Activated CD8-positive, alpha-beta memory T cell treated with anti-CD3 and anti-CD28 coated beads, Interleukin-2, amount 50 U/mL, for 24 hours (primary cell): ENCODE measurements around the gene TEAD1.

Experiments used
- DNase-seq: peaks from one replicate; pipeline ENCODE4 v3.0.0-alpha.2; 2020; ENCODE audit errors: extremely low read depth

Gene TEAD1

DNA sequence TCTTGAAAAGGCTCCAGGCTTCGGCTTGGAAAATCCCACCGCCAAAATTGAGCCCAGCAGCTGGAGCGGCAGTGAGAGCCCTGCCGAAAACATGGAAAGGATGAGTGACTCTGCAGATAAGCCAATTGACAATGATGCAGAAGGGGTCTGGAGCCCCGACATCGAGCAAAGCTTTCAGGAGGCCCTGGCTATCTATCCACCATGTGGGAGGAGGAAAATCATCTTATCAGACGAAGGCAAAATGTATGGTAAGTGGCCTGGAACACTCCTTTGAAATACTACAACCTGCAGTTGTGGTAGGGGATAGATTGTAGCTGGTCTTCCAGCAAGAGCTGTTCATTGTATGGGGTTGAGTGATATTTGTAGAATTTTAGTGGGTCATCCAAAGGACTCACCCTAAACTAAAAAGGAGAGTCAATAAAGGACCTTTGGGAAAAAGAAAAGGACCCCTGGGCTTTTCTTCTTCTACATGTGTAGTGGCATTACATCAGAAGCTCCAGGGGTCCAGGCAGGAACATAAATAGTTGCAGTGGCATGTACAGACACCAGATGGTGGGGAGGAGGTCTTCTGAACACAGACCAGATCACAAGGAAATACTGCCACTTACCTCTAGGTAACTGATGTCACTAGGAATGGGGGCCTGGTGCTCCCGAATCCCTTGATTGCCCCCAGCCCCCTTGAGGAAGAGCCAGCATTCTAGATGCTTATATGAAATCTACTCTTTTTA, 90.1 kb downstream of the TEAD1 start:
- DNase-seq: no peak

DNA sequence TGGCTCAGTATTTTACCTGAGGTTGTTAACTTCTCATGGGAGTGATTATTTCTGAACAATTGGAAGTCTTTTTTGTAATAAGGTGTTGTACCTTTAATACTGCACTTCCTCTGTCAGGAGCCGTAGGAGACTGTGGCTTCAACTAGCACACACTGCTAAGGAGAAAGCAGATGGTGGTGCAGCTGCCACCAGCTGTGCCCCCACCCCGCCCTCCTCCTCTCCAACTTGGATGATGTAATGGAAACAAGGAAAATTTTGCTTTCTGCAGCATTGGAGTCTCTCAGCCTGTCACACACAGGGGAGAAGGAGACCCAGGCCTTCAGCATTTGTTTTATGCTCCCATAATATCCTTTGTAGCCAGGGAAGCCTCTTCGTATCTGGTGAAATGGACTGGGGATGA, 91.2 kb downstream of the TEAD1 start:
- DNase-seq: no peak

DNA sequence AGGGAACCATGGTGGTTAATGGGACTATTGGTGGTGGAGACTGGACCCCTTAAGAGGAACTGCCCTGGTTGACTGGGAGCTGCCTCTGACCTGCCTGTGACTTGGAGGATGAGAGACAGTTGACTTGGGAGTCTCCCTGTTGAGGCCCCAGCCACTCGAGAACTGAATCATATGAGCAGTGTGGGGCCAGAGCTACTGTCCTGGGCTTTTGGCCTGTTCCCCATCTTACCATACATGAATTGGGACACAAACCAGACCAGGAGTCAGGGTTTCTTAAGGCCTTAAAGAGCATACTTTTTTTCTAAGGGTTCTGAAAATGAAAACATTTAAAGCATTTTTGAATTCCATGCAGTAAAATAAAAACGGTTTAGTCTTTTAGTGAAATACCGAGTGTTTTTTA, 92.8 kb downstream of the TEAD1 start:
- DNase-seq: no peak

DNA sequence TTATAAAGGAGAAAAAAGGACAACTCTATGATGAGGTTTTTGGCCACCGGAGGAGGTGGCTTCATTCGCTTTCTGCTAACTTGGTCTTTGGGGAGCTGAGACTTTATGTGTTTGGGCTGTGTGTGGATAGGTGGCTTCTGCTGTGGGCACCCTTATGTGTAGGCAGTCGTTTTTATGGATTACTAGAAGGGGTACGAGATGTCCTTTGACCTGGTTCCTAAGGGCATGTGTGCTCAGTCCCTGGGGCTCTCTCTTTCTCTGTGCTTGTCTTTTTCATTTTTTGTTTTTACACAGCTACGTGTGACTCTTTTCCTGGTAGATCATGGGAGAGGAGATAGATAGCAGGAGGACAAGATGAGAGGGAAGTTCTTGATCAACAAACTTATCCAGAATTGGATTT, 93.4 kb downstream of the TEAD1 start:
- DNase-seq: no peak

DNA sequence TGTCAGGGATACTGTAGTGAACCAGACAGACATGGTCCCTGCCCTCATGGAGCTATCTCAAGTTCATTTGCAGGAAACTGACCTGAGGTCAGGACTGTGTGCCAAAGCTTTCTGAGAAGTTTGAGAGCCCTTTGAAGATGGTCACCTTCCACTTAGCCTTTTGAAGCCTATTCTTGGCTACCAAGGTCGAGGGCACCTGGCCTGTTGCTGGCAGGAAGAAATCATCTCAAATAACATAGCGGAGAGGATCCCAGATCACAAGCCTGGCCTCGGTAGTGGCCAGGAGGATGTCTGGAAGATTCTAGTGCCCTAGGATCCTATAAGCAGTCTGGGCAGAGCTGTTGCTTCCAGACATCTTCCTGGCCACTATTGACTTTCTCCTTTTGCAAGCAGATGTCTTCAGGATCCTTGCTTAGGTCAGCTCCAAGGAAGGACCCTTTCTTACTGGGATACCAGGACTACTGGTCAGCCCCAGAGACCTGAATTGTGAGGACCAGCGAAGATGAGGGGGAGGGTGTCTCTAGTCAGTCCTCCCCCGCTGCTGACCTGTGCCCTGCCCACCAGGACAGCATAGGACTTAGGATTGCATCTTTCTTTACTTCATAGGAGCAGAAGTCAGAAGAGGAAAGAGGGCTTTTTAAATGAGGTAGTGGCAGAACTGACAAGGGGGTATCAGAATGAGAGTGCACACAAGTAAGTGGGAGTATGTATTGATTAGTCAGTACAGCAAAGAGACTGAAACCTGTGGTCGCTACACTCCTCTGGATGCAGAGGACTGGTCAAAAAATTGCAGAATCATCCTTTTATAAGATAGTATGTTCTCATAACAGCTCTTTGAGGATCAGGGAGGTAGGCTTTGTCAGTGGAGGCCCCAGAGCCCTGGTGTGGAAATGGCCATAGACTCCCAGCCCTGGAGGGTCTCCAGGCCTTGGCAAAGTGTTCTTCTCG, 94.8 kb downstream of the TEAD1 start:
- DNase-seq: no peak

DNA sequence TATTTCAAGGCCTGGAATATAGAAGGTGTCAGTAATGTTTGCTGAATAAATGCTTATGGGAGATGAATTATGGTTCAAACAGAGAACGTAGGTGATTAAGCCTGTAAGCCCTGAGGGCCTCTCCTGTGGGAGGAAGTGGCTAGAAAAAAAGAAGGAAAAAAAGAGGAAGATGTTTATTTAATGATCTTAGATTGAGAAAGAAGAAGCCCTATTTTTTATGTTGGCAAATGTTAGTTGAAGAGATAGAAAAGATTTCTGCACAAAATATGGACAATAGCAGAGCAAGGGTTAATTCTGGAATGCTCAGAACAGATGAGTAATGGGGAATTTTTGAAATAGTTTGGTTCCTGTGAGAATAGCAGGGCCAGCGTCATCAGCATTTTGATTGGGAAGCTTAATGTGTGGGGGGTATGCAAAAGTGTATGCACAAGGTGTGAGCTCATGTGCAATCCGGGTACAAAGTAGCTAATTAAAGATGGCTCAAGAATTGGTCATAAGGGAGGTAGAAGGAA, 95.7 kb downstream of the TEAD1 start:
- no peak for DNase-seq

DNA sequence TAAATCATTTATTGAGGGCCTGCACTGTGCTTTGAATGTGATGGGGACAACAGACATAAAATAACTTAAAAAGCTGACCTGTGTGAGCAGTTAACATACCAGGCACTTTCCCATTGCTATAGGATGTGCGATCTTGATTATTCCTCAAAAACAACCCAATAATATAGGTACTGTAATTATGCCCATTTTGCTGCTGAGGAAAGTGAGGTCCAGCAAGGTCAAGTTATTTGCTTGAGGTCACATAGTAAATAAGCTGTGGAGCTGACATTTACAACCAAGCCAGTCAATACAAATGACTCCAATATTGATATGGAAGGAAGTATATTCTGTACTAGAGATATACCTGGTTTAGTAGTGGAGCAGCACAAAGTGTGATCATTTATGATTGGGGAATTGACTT, 96.2 kb downstream of the TEAD1 start:
- DNase-seq: no peak

DNA sequence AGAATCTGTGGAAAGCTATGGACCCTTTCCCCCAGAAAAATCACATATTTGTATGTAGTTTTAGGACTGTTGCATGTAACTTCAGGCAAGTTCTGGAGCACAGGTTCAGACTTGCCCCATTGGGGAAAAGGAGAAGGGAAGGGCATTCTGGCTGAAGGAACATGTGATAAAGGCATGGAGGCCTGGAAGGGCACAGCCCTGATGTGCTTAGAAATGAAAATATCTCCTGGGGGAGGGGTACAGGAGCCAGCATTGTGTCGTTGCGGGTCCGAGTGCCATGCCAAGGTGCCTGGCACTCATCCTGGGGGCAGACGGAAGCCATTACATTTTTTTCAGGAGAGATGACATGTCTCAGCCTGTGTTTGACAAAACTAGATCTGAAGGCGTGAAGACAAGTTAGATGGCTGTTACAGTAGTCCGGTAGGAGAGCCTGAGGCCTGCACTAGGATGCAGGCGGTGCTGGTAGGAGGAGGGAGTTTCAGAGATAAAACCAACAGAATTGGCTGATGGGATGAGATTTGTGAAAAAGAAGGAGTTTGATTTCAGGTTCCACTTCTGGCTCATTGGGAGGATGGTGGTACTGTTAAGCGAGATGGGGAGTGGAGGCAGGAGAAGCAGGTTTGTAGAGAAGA, 96.9 kb downstream of the TEAD1 start:
- no peak for DNase-seq

DNA sequence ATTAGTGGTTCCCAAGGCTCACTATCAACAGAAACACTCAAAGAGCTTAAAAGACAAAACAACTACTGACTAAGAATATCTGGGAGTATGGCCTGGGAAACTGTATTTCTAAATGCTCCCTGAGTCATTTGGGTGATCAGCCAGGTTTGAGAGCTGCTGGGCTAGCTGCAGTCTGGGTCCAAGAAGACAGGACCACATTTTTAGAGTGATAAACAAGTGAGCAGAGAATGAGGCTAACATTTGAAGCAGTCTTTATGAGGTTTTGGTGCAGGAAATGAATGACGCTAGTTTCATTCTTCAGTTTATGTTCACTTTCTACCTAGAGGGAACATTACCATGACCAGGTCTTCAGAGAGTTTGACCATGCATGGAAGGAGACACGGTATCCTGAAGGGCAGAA, 97.7 kb downstream of the TEAD1 start:
- DNase-seq: no peak

DNA sequence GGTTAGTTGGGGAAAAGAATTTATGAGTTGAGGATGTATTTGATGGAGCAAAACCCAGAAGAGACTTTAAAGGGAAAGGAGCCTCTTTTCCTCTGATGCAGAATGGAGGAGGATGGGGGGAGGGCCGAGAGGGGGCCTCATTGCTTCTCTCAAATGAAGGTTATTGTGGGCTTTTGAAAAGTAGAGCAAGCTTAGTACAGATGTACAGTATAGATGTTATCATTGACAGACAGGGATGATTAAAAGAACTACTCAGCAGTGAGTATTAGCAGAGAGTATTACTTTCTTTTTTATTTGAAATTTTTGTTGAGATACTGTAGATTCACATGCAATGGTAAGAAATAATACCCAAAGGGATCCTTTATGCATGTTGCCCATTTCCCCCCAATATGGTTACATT, 98.1 kb downstream of the TEAD1 start:
- no peak for DNase-seq

DNA sequence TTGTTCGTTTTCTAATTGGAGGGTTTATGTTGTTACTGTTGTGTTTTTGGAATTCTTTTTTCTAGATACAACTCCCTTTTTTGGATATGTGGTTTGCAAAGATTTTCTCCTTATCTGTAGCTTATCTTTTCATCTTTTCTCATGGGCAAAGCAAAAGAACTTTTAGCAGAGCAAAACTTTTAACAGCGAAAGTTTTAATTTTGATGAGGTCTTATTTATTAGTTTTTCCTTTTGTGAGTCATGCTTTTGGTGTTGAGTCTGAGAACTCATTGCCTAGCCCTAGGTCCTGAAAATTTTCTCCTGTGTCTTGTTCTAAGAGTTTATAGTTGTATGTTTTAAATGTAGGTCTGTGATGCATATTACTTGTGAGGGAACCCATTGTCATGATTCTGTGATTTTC, 99.4 kb downstream of the TEAD1 start:
- no peak for DNase-seq

DNA sequence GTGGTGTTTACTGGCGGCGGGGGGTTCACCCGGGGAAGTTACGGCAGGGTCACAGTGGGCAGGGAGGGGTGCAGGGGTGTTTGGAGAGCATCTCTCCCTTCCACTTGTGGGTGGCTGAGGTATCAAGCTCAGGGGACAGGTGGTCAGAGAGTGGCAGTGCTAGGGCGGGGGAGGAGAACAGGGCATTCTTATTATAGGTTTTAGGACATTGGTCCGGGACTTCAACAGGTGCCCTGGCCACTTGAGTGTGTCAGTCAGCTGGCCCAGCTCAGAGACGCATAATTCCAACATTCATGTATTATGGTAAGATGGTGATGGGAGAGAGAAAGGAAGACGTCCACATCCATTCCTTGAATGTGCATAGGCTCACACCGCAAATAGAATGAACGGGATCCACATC, 101.7 kb downstream of the TEAD1 start:
- DNase-seq: no peak

DNA sequence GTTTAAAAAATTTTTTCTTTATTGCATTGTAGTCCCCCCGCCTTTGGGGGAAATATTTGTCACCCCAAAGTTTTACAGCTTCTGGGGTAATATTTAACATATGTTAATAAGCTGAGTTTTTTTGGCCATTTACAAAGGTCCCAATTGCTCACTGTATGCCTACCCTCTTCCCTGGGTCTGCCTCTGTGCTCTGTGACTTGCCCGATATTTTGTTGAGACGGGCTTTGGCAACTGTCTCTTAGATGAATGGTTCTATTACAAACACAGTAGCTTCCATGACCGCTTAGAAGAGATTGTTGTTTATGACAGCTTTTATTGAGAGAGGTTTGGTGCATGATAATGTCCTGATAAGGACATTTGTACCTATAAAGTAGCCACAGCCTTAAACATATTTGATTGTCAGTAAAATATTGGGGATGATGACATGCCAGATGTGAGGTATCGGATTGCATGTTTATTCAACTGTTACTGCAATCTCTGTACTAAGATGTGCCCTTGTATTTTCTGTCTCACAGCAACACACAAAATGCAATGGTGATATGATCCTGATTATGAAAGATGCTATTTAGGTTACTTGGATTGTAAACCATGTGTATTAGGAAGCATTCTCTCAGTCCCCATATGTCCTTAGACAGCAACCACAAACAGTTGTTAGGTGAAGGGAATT, 103.1 kb downstream of the TEAD1 start:
- no peak for DNase-seq

DNA sequence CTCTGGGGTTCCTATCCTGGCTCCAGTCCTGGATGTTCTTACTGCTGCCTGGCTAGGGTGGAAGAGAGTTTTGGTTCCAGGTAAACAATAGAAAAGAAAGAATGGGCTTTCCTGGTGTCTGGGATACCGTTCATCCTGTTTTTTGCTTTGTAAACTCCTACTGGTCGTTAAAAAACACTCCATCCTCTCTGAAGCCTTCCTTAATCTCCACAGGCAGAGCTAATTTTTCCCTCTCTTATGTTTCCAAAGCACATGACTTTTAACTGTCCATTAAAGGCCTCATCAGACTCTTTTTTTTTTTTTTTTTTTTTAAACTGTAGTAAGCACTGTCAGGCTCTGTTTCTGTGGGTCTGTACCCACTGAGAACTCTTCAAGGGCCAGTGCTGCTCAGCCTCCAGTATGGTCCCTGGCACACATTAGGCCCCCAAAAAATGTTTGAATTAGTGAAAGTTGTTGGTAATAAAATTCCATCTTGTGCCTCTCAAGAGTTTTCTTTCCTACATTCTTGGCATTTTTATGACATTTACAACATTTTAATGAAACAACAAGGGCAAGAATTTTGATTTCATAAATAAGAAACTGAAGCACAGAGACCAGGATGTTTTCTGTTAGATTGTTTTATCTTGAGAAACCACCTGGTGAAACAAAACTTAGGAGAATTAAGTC, 104.2 kb downstream of the TEAD1 start:
- DNase-seq: no peak

DNA sequence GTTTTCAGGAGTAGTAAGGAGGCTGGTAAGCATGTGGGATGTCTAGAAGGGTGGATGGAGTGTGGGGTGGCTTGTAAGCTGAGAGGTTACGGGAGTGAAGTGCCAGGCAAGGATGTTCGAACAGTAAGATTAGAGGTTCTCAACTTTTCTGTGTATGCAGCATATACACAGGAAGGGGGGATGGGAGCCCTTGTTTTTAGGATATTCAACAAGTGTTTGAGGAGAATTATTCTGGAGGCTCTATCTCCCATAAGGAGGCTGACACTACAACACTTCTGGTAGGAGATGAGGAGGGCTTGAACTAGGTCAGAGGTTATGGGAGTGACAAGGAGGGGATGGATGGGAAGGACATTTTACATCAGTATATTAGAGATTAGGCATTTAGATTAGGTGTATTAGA, 109.5 kb downstream of the TEAD1 start:
- no peak for DNase-seq

DNA sequence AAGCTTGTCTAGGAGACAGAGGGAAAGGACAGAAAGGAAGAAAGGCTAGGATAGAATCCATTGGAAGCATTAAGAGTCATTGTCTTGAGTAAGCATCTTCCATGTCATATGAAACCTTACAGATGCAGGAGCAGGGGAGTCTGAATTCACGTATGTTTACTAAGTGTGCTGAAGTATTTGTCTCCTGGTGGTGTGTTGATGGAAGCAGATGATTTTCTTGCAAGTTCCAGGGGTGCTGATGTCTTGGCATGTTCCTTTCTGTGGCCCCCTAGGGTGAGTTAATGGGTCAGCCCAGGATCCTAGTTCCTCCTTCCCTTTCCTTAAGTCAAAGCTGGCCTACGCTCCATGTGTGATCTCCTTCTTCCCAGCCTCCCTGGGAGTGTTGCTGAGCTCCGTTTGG, 110.2 kb downstream of the TEAD1 start:
- DNase-seq: no peak

DNA sequence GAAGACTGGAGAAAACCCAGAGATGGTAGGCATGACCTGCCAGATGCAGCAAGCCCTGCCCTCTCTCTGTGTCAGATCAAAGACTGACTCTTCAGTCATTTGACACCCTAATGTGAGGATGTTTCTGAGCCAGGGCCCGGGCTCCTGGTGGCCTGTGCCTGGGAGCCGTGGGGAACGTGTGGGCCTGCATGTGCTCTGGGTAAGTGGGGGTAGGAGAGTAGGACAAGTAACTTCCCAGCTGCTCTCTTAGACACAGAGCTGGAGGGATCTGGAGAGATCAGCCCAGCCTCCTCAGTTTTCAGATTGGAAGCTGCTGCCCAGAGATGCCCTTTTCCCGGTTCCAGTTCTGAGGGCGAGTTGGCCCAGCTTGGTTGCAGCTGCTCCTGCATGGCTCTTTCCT, 110.8 kb downstream of the TEAD1 start:
- DNase-seq: no peak

DNA sequence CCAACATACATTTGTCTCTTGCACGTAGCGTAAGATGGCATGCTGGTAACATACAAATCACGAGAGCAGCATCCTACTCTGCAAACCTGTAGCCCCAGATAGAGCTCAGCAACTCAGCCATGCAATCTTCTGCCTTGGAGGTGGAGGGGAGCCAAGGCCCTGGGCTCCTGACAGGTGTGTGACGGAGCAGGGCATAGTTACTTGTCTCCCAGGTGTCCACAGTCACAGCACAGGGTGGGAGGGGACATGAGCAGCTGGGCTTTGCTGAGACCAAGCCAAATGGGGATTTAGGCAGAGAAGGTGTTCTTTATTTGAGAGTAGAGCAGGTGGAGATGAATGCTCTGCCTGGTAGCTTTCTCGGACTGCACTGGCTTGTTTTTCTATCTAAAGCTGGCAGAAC, 111.7 kb downstream of the TEAD1 start:
- no peak for DNase-seq

DNA sequence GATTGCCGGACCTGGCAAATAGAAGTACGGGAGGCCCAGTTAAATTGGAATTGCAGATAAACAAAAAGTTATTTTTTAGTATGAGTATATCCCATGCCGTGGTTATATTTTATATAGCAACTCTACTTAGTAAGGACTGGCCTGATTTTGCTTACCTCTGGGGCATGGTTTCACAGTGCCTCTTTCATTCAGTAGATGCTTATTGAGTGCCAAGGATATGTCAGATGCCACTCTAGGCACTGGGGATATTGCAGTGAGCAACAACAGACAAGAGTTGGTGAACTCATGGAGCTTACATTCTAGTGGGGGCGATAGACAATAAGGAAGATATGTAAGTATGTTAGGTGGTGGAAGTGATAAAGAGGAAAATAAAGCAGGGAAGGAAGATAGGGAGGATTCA, 112.2 kb downstream of the TEAD1 start:
- no peak for DNase-seq

DNA sequence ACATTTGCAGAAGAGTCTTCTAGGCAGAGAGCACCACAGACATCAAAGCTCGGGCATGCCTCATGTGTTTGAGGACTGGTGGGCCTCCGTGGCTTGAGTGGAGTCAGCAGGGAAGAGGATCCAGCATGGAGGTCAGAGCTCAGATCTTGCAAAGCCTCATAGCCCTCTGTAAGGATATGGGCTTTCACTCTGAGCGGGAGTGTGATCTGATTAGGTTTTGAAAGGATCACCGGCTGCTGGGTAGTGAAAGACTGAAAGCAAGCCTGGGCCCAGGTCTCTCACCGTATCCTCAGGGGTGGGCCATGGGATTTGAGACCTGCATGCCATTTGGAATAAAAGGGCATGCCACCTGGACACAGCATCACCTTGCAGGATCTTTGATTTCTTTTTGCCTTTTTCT, 112.7 kb downstream of the TEAD1 start:
- DNase-seq: no peak

DNA sequence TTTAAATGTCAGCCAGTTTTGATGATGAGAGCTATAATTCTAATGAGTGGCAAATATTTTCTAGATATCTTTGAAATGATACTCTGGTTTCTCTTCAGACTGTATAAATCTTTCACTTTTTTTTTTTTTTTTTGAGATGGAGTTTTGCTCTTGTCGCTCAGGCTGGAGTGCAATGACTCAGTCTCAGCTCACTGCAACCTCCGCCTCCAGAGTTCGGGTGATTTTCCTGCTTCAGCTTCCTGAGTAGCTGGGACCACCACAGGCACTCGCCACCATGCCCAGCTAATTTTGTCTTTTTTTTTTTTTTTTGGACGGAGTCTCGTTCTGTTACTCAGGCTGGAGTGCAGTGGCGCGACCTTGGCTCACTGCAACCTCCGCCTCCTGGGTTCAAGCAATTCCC, 113.6 kb downstream of the TEAD1 start:
- DNase-seq: no peak
